ENCODE data around the gene SERPINB1. TPM values are rescaled to one million over a fixed set of nuclear protein-coding genes. Genes with fewer than 3 reads are reported as not detected.

Gene SERPINB1
- total and polyA plus RNA-seq, 9 of the 15 experiments (the other 6 are each of a cell fraction or from before 2014, with no cell fraction given): 33.9 to 108 (median 63.8) TPM

GRCh38 chr6:2790588-2791449 is 50.8 kb downstream of the SERPINB1 start (continued):
- no peak for TF ChIP-seq HBP1 (CRISPR knock-in tag; IDR thresholded peaks at IDR 0.05)
- TF ChIP-seq E2F5 (CRISPR knock-in tag; IDR thresholded peaks at IDR 0.05): 0 out of 2 replicates have a peak, but pooled peaks have one; percentile 35
- no peak for TF ChIP-seq THRA (IDR thresholded peaks at IDR 0.05)
- TF ChIP-seq ZNF512 (tag; IDR thresholded peaks at IDR 0.05): no peak
- TF ChIP-seq SAFB (IDR thresholded peaks at IDR 0.05; ENCODE audit: borderline replicate concordance, low read depth, low read length): no peak
- TF ChIP-seq BCLAF1 (IDR thresholded peaks at IDR 0.05; ENCODE audit: borderline replicate concordance in 1 of 2, control insufficient read depth in 1 of 2, low read depth in 2 of 2, low read length in 1 of 2): no peak
- 0 out of 2 replicates have a peak, but pooled peaks have one; percentile 35 for TF ChIP-seq ESRRA (IDR thresholded peaks at IDR 0.05; ENCODE audit: borderline replicate concordance, low read depth)
- TF ChIP-seq SMC3 (conservative IDR thresholded peaks at IDR 0.05; ENCODE audit: insufficient read depth, low read depth, low read length): peak; percentile 95
- no peak for TF ChIP-seq ZZZ3 (IDR thresholded peaks at IDR 0.05)
- no peak for TF ChIP-seq HMGN3 (IDR thresholded peaks at IDR 0.05; ENCODE audit: borderline replicate concordance, extremely low read depth, insufficient read length, low read depth, low read length)
- TF ChIP-seq VEZF1 (CRISPR knock-in tag; IDR thresholded peaks at IDR 0.05): 0 out of 2 replicates have a peak, but pooled peaks have one; percentile 19
- TF ChIP-seq USF1 (CRISPR knock-in tag; IDR thresholded peaks at IDR 0.05): no peak
